KOPT-K1 (cell line): ENCODE measurements around the gene EVI2B.
"Not testable (repeated sequence)": the region's sequence is repeated elsewhere in the genome, so short reads cannot be mapped to it uniquely, and the experiment has no call there.

Source experiments
- H3K27ac ChIP-seq: fragments of 200-600 bp; sonication (generic); 2 replicates; pipeline ENCODE4 v1.5.1; 2016; ENCODE audit warnings: antibody characterized with exemption, mild to moderate bottlenecking, low read depth, low read length; ENCODE audit not compliant: poor library complexity, severe bottlenecking
- H3K36me3 ChIP-seq: fragments of 200-600 bp; sonication (generic); 2 replicates; pipeline ENCODE4 v1.5.1; 2017; ENCODE audit warnings: antibody characterized with exemption, mild to moderate bottlenecking, low read length, moderate library complexity; ENCODE audit not compliant: insufficient read depth
- H3K9me3 ChIP-seq: fragments of 200-600 bp; sonication (generic); 2 replicates; pipeline ENCODE4 v1.5.1; 2017; ENCODE audit warnings: antibody characterized with exemption, low read length, mild to moderate bottlenecking; ENCODE audit not compliant: insufficient read depth, poor library complexity, severe bottlenecking

EVI2B gene

DNA sequence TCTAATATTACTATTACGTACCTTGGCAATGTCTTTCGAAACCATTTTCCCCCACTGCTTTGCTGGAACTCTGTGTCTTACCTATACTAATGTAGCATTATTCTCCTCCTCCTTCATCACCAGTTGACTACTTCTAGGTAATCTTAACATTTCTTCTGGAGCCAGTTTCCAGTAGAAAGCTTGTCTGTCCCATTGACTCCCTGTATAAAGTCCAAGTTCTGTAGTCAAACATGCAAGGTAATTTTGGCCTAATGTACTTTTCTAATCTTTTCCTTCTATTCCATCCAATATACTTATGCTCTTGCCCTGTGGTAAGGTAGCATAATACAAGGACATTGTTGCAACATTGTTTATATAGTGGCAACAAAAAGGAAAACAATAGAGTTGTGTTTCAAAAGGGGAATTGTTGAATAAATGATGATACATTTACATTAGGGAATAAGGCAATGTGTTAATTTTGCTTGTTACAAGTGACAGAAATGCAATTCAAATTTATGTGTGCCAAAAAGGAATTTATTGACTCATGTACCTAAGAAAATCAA, 44.7 kb downstream of the EVI2B start:
- Histone ChIP-seq H3K9me3 (no peaks in the 10 kb centered on the region), H3K36me3 (peaks cover 52% of the 10 kb centered on the region), H3K27ac (no peak overlapping the region)

DNA sequence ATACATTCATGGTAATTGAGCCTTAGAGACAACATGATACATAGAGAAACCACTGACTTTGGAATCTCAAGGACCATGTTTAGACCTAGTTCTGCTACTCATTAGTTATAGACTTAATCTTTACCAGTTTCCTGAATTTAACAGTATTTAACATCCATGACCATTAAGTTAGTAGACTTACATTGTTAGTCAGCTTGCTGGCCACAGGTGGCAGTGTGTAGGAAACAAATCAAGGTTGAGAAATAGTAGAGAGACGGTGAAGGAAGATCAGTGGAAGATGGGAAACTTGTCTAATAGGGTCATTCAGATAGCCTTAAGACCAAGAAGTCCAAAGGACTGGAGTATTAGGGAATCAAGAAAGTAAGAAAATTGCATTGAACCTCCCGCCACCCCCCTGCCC, 47.8 kb downstream of the EVI2B start:
- H3K9me3 ChIP-seq, result no peaks in the 10 kb centered on the region
- peaks cover 53% of the 10 kb centered on the region for H3K36me3 ChIP-seq
- no peak overlapping the region for H3K27ac ChIP-seq

DNA sequence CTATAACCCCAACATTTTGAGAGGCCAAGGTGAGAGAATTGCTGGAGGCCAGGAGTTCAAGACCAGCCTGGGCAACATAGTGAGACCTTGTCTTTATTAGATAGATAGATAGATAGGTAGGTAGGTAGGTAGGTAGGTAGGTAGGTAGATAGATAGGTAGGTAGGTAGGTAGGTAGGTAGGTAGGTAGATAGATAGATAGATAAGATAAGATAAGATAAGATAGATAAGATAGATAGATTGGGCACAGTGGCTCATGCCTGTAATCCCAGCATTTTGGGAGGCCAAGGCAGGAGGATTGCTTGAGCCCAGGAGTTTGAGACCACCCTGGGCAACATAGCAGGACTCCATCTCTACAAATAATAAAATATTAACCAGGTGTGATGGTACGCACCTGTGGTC, 50.9 kb downstream of the EVI2B start:
- H3K9me3 ChIP-seq, H3K27ac ChIP-seq: not testable (repeated sequence)
- peaks cover 42% of the 10 kb centered on the region for H3K36me3 ChIP-seq

DNA sequence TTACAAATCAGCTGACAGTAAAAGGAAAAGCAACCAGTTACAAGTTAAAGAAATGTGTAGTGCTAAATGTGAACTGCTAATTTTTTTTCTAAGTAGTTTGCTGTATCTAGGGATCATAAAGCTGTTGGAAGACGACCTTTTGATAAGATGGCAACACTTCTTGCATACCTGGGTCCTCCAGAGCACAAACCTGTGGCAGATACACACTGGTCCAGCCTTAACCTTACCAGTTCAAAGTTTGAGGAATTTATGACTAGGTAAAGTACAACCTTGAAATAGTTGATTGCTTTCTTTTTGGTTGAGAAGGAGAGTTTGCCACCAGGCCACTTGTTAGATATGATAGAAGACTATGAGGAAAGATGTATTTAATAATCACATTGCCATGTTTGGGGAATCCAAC, 52.3 kb downstream of the EVI2B start:
- Histone ChIP-seq H3K27ac (no peak overlapping the region), H3K36me3 (peaks cover 30% of the 10 kb centered on the region), H3K9me3 (no peaks in the 10 kb centered on the region)

DNA sequence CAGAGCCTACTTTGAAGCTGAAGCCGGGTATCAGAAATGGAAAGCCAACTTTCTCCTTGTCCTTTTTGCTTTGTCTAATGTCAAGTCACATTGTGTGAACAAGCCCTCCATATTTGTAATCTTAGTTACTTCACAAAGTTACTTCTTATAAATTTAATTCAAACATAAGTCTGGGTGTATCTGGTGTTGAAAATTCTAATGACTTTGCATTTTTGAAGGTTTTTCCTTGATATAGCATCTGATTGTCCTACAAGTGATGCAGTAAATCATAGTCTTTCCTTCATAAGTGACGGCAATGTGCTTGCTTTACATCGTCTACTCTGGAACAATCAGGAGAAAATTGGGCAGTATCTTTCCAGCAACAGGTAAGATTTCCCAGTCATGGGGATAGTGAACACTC, 53.7 kb downstream of the EVI2B start:
- Histone ChIP-seq H3K27ac (no peak overlapping the region), H3K9me3 (no peaks in the 10 kb centered on the region), H3K36me3 (peaks cover 18% of the 10 kb centered on the region)

DNA sequence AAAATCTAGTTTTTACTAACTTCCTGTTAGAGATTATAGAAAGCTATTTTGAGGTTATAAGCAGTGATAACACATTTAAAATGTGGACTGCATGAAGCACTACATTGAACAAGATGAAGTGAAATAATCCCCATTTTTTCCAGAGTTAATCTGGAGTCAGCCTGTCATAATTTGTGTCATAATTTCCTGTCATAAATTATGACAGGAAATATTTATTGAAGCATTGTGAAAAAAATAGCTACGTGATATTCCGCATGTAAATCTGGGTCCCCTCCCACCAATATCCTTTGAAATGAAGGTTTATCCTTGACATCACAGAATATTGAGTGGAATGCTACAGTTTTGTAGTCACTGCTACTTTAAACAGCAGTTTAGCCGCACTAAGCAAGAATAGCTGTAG, 56.9 kb downstream of the EVI2B start:
- H3K27ac ChIP-seq, result no peak overlapping the region
- no peaks in the 10 kb centered on the region for H3K9me3 ChIP-seq
- peaks cover 25% of the 10 kb centered on the region for H3K36me3 ChIP-seq

DNA sequence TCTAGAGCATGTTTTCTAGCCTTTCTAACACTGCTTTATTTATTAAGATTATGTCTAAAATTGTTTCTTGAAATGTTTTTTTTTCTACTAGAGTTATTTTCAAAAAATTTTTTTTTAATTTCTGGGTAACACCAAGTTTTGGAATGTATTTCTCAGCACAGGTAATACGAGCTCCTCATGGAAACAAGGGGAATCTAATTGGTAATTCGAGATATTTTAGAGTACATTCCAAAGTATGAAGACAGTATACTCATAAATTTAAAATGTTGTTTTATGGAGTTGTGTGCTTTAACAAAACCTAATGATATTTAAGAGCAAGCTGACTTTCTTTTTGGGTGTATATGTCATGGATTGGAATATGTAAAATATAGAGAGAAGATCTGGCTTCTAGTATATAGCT, 59.2 kb downstream of the EVI2B start:
- H3K9me3 ChIP-seq, result no peaks in the 10 kb centered on the region
- no peak overlapping the region for H3K27ac ChIP-seq

More for the DNA sequence above, 59.2 kb downstream of the EVI2B start:
- H3K36me3 ChIP-seq, result peaks cover 14% of the 10 kb centered on the region
